HFFc6 (cell line): ENCODE data around the gene CACNA1F. TPM values are rescaled to one million over a fixed set of nuclear protein-coding genes. Genes with fewer than 3 reads are reported as not detected.

Source experiments
- DNase-seq: peaks from one replicate; pipeline ENCODE4 v3.0.0-alpha.2; 2018
- H3K27ac Mint-ChIP-seq: 2 replicates; pipeline ENCODE4 v1.8.0; 2020; ENCODE audit warnings: mild to moderate bottlenecking, mixed read lengths
- H3K27me3 Mint-ChIP-seq: 2 replicates; pipeline ENCODE4 v1.8.0; 2021; ENCODE audit warnings: mild to moderate bottlenecking, moderate library complexity, mixed read lengths; ENCODE audit not compliant: insufficient read depth
- H3K36me3 Mint-ChIP-seq: 2 replicates; pipeline ENCODE4 v1.8.0; 2021; ENCODE audit warnings: low read depth, mixed read lengths
- H3K4me1 Mint-ChIP-seq: 2 replicates; pipeline ENCODE4 v1.8.0; 2020; ENCODE audit warnings: low read depth, mixed read lengths
- H3K4me3 Mint-ChIP-seq: 2 replicates; pipeline ENCODE4 v1.8.0; 2020; ENCODE audit warnings: mild to moderate bottlenecking, moderate library complexity, mixed read lengths
- H3K9me3 Mint-ChIP-seq: 2 replicates; pipeline ENCODE4 v1.8.0; 2020; ENCODE audit warnings: mild to moderate bottlenecking, mixed read lengths
- CTCF ChIP-seq: fragments of 200-600 bp; sonication (generic); IDR thresholded peaks from 2 replicates; pipeline ENCODE4 v1.5.0; 2021; ENCODE audit warnings: antibody characterized with exemption, mild to moderate bottlenecking
- long read RNA-seq: library from polyadenylated mRNA; unstranded; transcript quantifications from one replicate; pipeline ENCODE4 v2.0.0, GENCODE V29; 2019
- total RNA-seq, 6 experiments: library from RNA; stranded (reverse); fragmentation: NEBNext Ultra II Directional; extraction: Animal tissue kit (Norgen Biotek cat#: 25700); gene quantifications; 2 replicates in 1 of 6; 3 replicates in 5 of 6; pipeline ENCODE4 v1.2.3, GENCODE V29; 2021

Gene CACNA1F
- not detected for total RNA-seq
- long read RNA-seq, result 0 reads

- no peak for DNase-seq
- Mint-ChIP-seq H3K9me3 (no peaks in the 10 kb centered on the region), H3K36me3 (no peaks in the 10 kb centered on the region), H3K27ac (no peak within 1 kb of the TSS), H3K27me3 (peaks cover 4% of the 10 kb centered on the region), H3K4me1 (0 out of 2 replicates have a peak, but pooled peaks cover 5% of the 10 kb centered on the region), H3K4me3 (no peak within 1 kb of the TSS)
- no peak for TF ChIP-seq CTCF
Observed at GRCh38 chrX:49233176-49233575, at the start of gene CACNA1F. TSS of gene CACNA1F (minus strand) at chrX:49233340. CDS start at chrX:49233309, 31 bp downstream.

DNA sequence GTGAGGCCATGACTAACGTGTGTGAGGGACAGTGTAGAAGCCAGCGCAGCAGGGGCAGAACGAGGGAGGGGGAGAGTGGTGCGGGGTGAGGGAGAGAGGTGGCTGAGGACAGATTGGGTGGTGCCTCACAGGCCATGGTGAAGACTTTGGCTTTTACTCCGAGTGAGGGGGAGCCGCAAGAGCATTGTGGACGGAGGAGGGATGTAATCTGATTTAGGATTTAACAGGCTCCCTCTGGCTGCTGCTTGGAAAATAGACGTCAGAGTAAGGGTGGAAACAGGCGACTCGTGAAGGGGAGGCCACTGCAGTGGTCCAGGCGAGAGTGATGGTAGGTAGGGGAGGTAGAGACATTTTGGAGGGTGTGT lies 49.5 kb upstream of the CACNA1F start:
- Mint-ChIP-seq H3K9me3 (no peaks in the 10 kb centered on the region), H3K27ac (peak overlapping the region; percentile 57; the same call in 1 of the 2 replicates), H3K27me3 (no peaks in the 10 kb centered on the region; the same call in 1 of the 2 replicates), H3K36me3 (no peaks in the 10 kb centered on the region), H3K4me3 (no peak overlapping the region; the same call in 1 of the 2 replicates), H3K4me1 (peaks cover 9% of the 10 kb centered on the region)
- DNase-seq, result peak; percentile 22
- no peak; the same call in 1 of the 2 replicates for TF ChIP-seq CTCF

- H3K27ac Mint-ChIP-seq, result no peak overlapping the region
- H3K36me3 Mint-ChIP-seq, result peaks cover 5% of the 10 kb centered on the region; the same call in 1 of the 2 replicates
- H3K9me3 Mint-ChIP-seq, result no peaks in the 10 kb centered on the region
- peaks cover 9% of the 10 kb centered on the region for H3K4me1 Mint-ChIP-seq
- no peak for TF ChIP-seq CTCF
- H3K27me3 Mint-ChIP-seq, result no peaks in the 10 kb centered on the region; the same call in 1 of the 2 replicates
- DNase-seq, result no peak
- no peak overlapping the region for H3K4me3 Mint-ChIP-seq
Observed at GRCh38 chrX:49278081-49278480, 44.9 kb upstream of the CACNA1F start.

GRCh38 chrX:49277535-49277830 lies 44.3 kb upstream of the CACNA1F start:
- H3K9me3 Mint-ChIP-seq, result no peaks in the 10 kb centered on the region
- no peak for DNase-seq
- no peaks in the 10 kb centered on the region; the same call in 1 of the 2 replicates for H3K27me3 Mint-ChIP-seq
- H3K4me1 Mint-ChIP-seq, result peaks cover 6% of the 10 kb centered on the region
- TF ChIP-seq CTCF, result no peak
- H3K27ac Mint-ChIP-seq, result no peak overlapping the region
- H3K36me3 Mint-ChIP-seq, result peaks cover 5% of the 10 kb centered on the region; the same call in 1 of the 2 replicates
- no peak overlapping the region for H3K4me3 Mint-ChIP-seq

- Mint-ChIP-seq H3K4me3 (no peak overlapping the region), H3K36me3 (peaks cover 5% of the 10 kb centered on the region; the same call in 1 of the 2 replicates), H3K4me1 (no peaks in the 10 kb centered on the region; the same call in 1 of the 2 replicates), H3K9me3 (no peaks in the 10 kb centered on the region), H3K27ac (no peak overlapping the region), H3K27me3 (no peaks in the 10 kb centered on the region; the same call in 1 of the 2 replicates)
- TF ChIP-seq CTCF, result no peak
- DNase-seq, result no peak
Observed at GRCh38 chrX:49276671-49277534, 43.8 kb upstream of the CACNA1F start.
